T-helper 2 cell treated with Interferon-gamma antibody and Interleukin-4, amounts not matched to agents 5 μg/mL and 100 μg/mL, for 36 hours (primary cell): Measurements from ENCODE around the gene CUX1.
A peak's percentile ranks its signal among the peaks of the same experiment; 100 is the strongest.

Experiments used
- DNase-seq: peaks from one replicate; pipeline ENCODE4 v3.0.0; 2021; ENCODE audit warnings: low spot score
- H3K27ac Mint-ChIP-seq: one replicate; pipeline ENCODE4 v1.8.0; 2021; ENCODE audit warnings: mild to moderate bottlenecking, mixed read lengths
- H3K27me3 Mint-ChIP-seq: one replicate; pipeline ENCODE4 v1.8.0; 2021; ENCODE audit warnings: low read depth, mixed read lengths
- H3K36me3 Mint-ChIP-seq: one replicate; pipeline ENCODE4 v1.8.0; 2021; ENCODE audit warnings: low read depth, mixed read lengths
- H3K4me1 Mint-ChIP-seq: one replicate; pipeline ENCODE4 v1.8.0; 2021; ENCODE audit warnings: low read depth, mixed read lengths
- H3K4me3 Mint-ChIP-seq: one replicate; pipeline ENCODE4 v1.8.0; 2022; ENCODE audit warnings: mild to moderate bottlenecking, moderate library complexity, mixed read lengths
- H3K9me3 Mint-ChIP-seq: one replicate; pipeline ENCODE4 v1.8.0; 2021; ENCODE audit warnings: mixed read lengths

CUX1 gene

GRCh38 chr7:101870361-101871062 is 53.1 kb downstream of the CUX1 start:
- Mint-ChIP-seq H3K4me3 (no peak overlapping the region), H3K27ac (no peak overlapping the region), H3K36me3 (no peaks in the 10 kb centered on the region), H3K4me1 (peaks cover 2% of the 10 kb centered on the region), H3K27me3 (no peaks in the 10 kb centered on the region), H3K9me3 (no peaks in the 10 kb centered on the region)
- DNase-seq = no peak

DNA sequence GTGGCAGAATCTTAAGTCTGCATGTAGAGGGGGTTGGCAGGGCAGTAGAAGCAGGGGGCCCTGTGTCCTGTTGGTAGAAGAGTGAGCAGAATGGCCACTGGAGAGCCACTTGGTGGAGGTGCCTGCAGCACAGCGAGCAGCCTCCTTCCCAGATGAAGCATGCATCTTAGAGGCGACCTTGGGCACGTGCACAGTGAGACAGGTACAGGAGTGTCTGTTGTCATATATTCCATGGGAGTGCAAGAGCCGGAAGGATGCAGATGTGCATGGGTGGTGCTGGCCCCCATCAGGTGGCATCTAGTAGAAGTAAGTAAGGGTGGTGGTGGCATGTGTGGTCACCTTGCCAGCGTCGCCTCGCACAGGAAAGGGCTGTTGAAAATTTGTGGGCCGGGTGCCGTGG is 53.9 kb downstream of the CUX1 start:
- DNase-seq = no peak
- no peaks in the 10 kb centered on the region for H3K9me3 Mint-ChIP-seq
- H3K4me1 Mint-ChIP-seq = peaks cover 2% of the 10 kb centered on the region
- no peak overlapping the region for H3K4me3 Mint-ChIP-seq
- no peaks in the 10 kb centered on the region for H3K27me3 Mint-ChIP-seq
- H3K27ac Mint-ChIP-seq = peak overlapping the region; percentile 15
- H3K36me3 Mint-ChIP-seq = no peaks in the 10 kb centered on the region

GRCh38 chr7:101874028-101874427 is 56.6 kb downstream of the CUX1 start:
- no peak for DNase-seq
- H3K36me3 Mint-ChIP-seq = no peaks in the 10 kb centered on the region
- H3K9me3 Mint-ChIP-seq = no peaks in the 10 kb centered on the region

DNA sequence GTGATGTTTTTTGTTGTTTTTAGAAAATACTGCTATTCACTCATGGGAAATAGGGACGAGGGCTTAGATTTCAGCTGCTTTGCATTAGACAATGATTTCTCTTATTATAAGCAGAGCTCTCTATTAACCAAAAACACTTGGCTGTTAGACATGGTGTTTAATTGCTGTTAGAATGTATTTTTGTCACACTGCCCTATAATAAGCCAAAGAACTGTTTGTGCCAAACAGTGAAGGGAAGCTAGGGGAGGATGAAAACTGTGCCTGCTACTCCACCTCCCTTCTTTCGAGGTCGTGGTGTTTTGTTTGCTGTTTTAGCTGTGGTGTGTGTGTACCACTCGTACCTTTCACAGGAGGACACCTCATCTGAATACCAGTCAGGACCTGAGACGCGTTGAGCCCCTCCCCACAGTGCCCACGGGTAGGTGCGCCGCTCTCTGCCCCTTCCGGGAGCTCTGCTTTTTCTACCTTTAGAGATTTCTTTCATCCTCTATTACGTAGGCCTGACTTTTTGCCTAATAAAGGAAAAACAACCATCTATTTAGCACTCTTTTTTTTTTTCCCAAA is 57.9 kb downstream of the CUX1 start:
- Mint-ChIP-seq H3K27me3 (no peaks in the 10 kb centered on the region), H3K9me3 (no peaks in the 10 kb centered on the region), H3K4me3 (no peak overlapping the region), H3K36me3 (no peaks in the 10 kb centered on the region), H3K27ac (no peak overlapping the region), H3K4me1 (peaks cover under 1% of the 10 kb centered on the region)
- DNase-seq = no peak

More at GRCh38 chr7:101874028-101874427, 56.6 kb downstream of the CUX1 start:
- Mint-ChIP-seq H3K27ac (no peak overlapping the region), H3K27me3 (no peaks in the 10 kb centered on the region), H3K4me3 (no peak overlapping the region), H3K4me1 (peaks cover 2% of the 10 kb centered on the region)

DNA sequence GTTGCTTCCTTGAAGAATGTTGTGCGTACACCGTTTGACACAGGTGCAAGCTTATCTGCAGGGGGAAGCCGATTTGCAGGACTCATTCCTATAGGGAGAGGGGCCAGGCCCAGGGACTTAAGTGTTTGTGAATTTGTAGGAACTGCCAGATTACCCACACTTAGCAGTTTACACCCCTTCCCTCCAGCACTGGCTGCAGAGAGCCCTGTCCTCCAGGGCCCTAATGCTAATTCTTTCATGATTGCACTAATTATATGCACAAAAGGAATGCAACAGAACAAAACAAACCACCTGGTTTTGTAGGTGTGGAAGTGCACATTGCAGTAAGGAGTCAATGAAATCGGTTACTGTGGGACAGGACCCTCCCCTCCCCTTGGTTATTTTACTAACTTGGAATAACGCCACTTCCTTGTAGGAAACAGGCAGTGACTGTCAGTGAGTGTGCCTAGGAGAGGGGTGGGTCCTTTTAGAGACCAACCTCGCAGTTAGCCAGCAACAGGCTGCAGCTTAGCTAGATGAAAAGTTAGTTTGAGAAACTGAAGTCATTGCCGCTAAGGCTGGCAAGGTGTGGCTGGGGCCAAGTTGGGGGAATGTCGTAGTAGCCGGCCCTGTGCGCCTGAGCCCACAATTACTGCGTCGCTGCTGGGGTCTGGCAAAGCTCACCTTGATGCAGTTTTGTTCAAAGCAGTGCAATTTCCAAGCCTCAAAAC is 60.6 kb downstream of the CUX1 start:
- H3K4me1 Mint-ChIP-seq = peaks cover 7% of the 10 kb centered on the region
- no peak for DNase-seq
- no peaks in the 10 kb centered on the region for H3K36me3 Mint-ChIP-seq
- no peaks in the 10 kb centered on the region for H3K9me3 Mint-ChIP-seq
- H3K27ac Mint-ChIP-seq = no peak overlapping the region
- no peak overlapping the region for H3K4me3 Mint-ChIP-seq
- no peaks in the 10 kb centered on the region for H3K27me3 Mint-ChIP-seq

DNA sequence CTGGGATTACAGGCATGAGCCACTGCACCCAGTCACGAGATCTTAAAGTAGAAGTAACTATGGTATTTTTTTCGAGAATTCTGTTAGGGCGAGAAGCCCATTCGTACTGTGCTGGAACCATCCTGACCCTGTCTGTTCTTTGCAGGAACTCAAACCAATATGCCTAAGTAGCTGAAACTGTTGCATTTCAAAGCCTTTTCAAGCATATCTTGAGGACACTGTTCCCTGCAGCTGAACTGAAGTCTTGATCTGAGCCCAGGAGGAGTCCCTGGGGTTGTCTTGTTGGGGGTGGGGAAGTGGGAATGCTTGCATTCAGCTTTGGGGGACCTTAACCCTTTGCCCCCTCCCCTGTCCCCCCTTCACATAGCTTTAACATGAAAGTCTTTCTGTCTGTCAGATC is 61.5 kb downstream of the CUX1 start:
- Mint-ChIP-seq H3K4me3 (no peak overlapping the region), H3K27ac (no peak overlapping the region), H3K9me3 (no peaks in the 10 kb centered on the region), H3K4me1 (peaks cover 7% of the 10 kb centered on the region), H3K27me3 (no peaks in the 10 kb centered on the region), H3K36me3 (no peaks in the 10 kb centered on the region)
- DNase-seq = no peak

- H3K27me3 Mint-ChIP-seq = no peaks in the 10 kb centered on the region
- no peaks in the 10 kb centered on the region for H3K36me3 Mint-ChIP-seq
- no peak for DNase-seq
- no peak overlapping the region for H3K27ac Mint-ChIP-seq
- H3K4me3 Mint-ChIP-seq = no peak overlapping the region
- no peaks in the 10 kb centered on the region for H3K9me3 Mint-ChIP-seq
- peaks cover 9% of the 10 kb centered on the region for H3K4me1 Mint-ChIP-seq
These were observed 62.1 kb downstream of the CUX1 start for GRCh38 chr7:101879565-101879964.

- H3K9me3 Mint-ChIP-seq = no peaks in the 10 kb centered on the region
- no peak overlapping the region for H3K4me3 Mint-ChIP-seq
- no peaks in the 10 kb centered on the region for H3K36me3 Mint-ChIP-seq
- DNase-seq = no peak
- no peaks in the 10 kb centered on the region for H3K27me3 Mint-ChIP-seq
- no peak overlapping the region for H3K27ac Mint-ChIP-seq
- peaks cover 17% of the 10 kb centered on the region for H3K4me1 Mint-ChIP-seq
These were observed 63.0 kb downstream of the CUX1 start for GRCh38 chr7:101880282-101881054.

DNA sequence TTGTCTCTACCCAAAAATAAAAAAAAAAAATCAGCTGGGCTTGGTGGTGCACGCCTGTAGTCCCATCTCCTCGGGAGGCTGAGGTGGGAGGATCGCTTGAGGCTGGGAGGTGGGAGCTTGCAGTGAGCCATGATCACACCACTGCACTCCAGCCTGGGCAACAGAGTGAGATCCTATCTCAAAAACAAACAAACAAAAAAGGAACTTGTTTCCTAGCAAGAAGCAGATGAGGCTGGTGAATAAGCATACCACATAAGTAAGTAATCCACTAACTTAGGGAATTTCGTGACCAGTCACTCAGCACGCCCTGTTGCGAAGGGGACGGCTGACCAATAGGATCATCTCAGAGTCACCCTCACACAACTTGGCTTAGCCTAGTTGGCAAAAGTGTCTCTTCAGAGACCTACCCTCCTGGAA is 64.6 kb downstream of the CUX1 start:
- Mint-ChIP-seq H3K27ac (no peak overlapping the region), H3K4me1 (peaks cover 17% of the 10 kb centered on the region), H3K36me3 (no peaks in the 10 kb centered on the region), H3K4me3 (no peak overlapping the region), H3K9me3 (no peaks in the 10 kb centered on the region), H3K27me3 (no peaks in the 10 kb centered on the region)
- DNase-seq = no peak

- H3K36me3 Mint-ChIP-seq = no peaks in the 10 kb centered on the region
- no peaks in the 10 kb centered on the region for H3K9me3 Mint-ChIP-seq
- no peak for DNase-seq
- peaks cover 17% of the 10 kb centered on the region for H3K4me1 Mint-ChIP-seq
- H3K4me3 Mint-ChIP-seq = no peak overlapping the region
- H3K27ac Mint-ChIP-seq = no peak overlapping the region
- no peaks in the 10 kb centered on the region for H3K27me3 Mint-ChIP-seq
These were observed 65.5 kb downstream of the CUX1 start for GRCh38 chr7:101882595-101883564.

DNA sequence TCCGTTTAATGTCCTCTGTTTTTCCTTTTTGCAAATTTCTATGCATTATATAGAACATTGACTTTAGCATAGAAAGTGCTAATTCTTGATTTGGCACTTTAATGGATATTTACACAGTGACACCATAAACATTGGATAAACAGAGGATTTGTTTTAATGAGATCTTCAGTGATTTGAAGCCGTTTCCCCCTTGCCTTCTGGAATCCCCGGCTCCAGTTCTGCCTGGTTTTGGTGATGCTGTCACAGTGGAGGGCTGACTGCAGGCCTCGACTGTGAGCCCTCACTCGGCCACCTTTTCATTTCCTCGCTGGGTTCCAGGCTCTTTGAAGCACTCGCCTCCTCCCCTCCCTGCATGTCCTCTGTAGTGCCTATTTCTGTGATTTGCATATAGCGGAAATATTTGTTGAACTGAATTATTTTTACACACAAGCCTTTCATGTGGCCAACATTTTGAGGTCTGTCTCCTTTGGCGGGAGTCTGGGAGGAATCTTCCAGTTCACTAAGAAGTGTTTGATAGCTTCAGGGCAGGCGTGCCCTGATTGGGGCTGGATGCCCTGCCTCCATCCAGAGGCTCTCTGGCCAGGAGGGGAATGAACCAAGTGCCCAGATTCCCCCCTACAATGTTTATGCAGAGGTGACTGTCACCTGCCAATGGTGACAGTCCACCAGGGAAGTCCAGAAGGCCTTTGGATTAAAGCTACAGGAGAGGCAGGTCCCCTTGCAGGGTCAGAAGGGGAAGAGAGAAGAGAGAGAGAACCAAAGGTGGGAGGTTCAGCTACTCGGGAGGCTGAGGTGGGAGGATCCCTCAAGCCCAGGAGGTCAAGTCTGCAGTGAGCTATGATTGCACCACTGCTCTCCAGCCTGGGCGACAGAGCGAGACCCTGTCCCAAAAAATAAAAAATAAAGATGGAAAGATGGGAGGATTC is 67.5 kb downstream of the CUX1 start:
- no peaks in the 10 kb centered on the region for H3K27me3 Mint-ChIP-seq
- peaks cover 17% of the 10 kb centered on the region for H3K4me1 Mint-ChIP-seq
- H3K27ac Mint-ChIP-seq = no peak overlapping the region
- no peaks in the 10 kb centered on the region for H3K36me3 Mint-ChIP-seq
- no peaks in the 10 kb centered on the region for H3K9me3 Mint-ChIP-seq
- no peak overlapping the region for H3K4me3 Mint-ChIP-seq
- DNase-seq = no peak

DNA sequence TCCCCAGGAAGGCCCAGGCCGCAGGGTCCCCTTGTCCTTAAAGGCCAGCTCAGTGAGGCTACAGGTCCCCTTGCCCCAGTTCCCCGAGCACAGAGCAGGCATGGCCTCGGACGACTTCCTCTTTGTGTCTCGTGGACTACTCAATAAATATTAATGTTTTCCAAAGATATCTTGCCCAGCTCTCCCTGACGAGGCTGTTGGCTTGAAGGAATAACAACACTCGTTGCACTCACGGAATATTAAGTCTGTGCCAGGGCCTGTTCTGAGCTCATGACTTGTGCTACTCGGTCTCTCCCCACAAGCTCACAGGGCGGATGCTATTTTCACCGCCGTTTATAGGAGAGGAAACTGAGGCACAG is 68.2 kb downstream of the CUX1 start:
- Mint-ChIP-seq H3K36me3 (no peaks in the 10 kb centered on the region), H3K4me3 (no peak overlapping the region), H3K27me3 (no peaks in the 10 kb centered on the region), H3K4me1 (peaks cover 14% of the 10 kb centered on the region), H3K27ac (no peak overlapping the region), H3K9me3 (no peaks in the 10 kb centered on the region)
- no peak for DNase-seq
